ENCODE measurements around the gene FAIM2. TPM values are rescaled to one million over a fixed set of nuclear protein-coding genes. Genes with fewer than 3 reads are reported as not detected.

FAIM2 gene
- total and polyA plus RNA-seq, 10 of the 15 experiments (the other 5 are each of a cell fraction or from before 2014, with no cell fraction given) = not detected

DNA sequence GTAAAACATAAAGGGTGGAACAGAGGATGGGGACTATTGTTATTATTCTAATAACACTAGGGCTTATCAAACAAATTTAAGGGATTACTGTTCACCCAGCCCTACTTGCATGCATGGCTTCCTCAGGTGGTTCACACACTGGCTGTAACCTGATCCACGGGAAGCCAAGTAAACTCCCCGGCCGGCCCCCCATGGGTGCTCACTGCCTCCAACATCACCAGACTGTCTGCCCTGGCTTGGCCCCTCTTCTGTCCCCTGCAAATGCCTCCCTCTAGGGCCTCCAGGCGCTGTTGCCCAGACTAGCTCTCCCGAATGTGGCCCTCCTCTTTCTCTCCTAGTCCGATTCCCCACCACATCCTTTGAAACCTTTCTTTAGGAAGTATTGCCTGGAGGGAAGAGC is 18.6 kb downstream of the FAIM2 start:
- ATAC-seq (no peak), DNase-seq (ENCODE audit: low read depth, low spot score) (no peak), FAIRE-seq (no peak)
- CTCF ChIA-PET = interaction anchor here (1.9 kb wide), 1 partner anchor 60 kb away, joined by 6 read pairs; no protein-coding TSS in a partner anchor
- H3K27ac ChIP-seq (ENCODE audit: control insufficient read depth, insufficient read depth) = no peak overlapping the region
- intact Hi-C loops (cut with micrococcal nuclease; ENCODE audit: unreplicated experiment) = no loop called here
- no peak overlapping the region for H3K4me3 ChIP-seq
- no TSS peak for BruUV-seq (replicated peaks)
- SMC1A ChIA-PET (ENCODE audit: uncharacterized antibody, unreplicated experiment) = no interaction called here
- in situ Hi-C loops (cut with MboI) = no loop called here
- no peaks in the 10 kb centered on the region for H3K4me1 ChIP-seq (ENCODE audit: control insufficient read depth, insufficient read depth, low read length)
- TF ChIP-seq KLF5 (IDR thresholded peaks at IDR 0.05; ENCODE audit: partially characterized antibody) (no peak), STAT3 (IDR thresholded peaks at IDR 0.05; ENCODE audit: low read depth, low read length) (no peak), ZNF592 (IDR thresholded peaks at IDR 0.05) (no peak), KDM1A (IDR thresholded peaks at IDR 0.05; ENCODE audit: borderline replicate concordance) (no peak)
- no peaks in the 10 kb centered on the region for H4K20me1 ChIP-seq (ENCODE audit: control insufficient read depth, insufficient read depth)
- H3K9me3 ChIP-seq (replicated peaks; ENCODE audit: control insufficient read depth, insufficient read depth, low read length) = no peaks in the 10 kb centered on the region
- no peaks in the 10 kb centered on the region for H3K79me2 ChIP-seq (ENCODE audit: control insufficient read depth, insufficient read depth, low read length)
- peaks cover 0 to 3% of the 10 kb centered on the region in 2 experiments; a peak in 2 of 4 replicates for H3K27me3 ChIP-seq (replicated peaks in 1 of 2; ENCODE audit: control insufficient read depth in 2 of 2, insufficient read depth in 2 of 2, low read length in 1 of 2)
- no peaks in the 10 kb centered on the region for H3K36me3 ChIP-seq (ENCODE audit: control insufficient read depth in 2 of 2, insufficient read depth in 2 of 2, low read length in 1 of 2)
- RAD21 ChIA-PET (ENCODE audit: unreplicated experiment) = no interaction called here
- H3K4me2 ChIP-seq (ENCODE audit: control insufficient read depth, insufficient read depth) = no peak overlapping the region
- H2AFZ ChIP-seq (ENCODE audit: control insufficient read depth, low read depth, low read length) = no peak overlapping the region
- WGBS (ENCODE audit: insufficient coverage, insufficient replicate concordance, low lambda C conversion rate, missing lambda C conversion rate) = 6% methylated on average over 6 of the region's 6 CpGs
- H3K9ac ChIP-seq (ENCODE audit: control insufficient read depth, insufficient read depth, low read length) = no peak overlapping the region
- POLR2A ChIA-PET = no interaction called here

Data from GM12878 (cell line).